Limb (tissue), 2 donors: Measurements from ENCODE around the gene TBC1D9B.

ENCODE experiments used
- DNase-seq, 2 donors: peaks; one replicate each; pipeline ENCODE4 v3.0.0-alpha.2; 2016; ENCODE audit errors: extremely low spot score in 2 of 2

The TBC1D9B gene

DNA sequence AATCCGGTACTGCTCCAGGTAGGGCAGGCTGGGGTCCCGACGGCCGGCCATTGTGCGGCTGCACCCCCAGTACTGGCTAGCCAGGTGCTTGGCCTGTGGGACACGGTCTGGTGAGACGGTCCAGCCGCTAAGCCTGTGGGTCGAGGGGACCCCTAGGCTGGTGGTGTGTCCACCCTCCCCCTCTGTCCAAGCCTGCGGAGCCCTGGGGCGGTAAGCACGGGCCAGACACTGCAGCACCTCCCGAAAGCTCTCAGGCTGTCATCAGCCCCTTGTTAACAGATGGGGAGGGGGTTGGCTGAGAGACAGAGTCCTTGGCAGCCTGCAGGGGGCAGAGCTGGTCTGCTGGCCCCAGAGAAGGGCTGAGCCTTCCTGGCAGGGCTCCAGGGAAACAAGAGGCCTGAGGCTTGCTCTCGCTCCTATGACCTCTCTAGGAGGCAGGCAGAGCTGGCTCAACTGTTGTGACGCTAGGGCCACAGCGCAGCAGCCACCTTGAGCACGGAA lies 37.2 kb downstream of the TBC1D9B start:
- peak; percentile 27 to 63 for DNase-seq

DNA sequence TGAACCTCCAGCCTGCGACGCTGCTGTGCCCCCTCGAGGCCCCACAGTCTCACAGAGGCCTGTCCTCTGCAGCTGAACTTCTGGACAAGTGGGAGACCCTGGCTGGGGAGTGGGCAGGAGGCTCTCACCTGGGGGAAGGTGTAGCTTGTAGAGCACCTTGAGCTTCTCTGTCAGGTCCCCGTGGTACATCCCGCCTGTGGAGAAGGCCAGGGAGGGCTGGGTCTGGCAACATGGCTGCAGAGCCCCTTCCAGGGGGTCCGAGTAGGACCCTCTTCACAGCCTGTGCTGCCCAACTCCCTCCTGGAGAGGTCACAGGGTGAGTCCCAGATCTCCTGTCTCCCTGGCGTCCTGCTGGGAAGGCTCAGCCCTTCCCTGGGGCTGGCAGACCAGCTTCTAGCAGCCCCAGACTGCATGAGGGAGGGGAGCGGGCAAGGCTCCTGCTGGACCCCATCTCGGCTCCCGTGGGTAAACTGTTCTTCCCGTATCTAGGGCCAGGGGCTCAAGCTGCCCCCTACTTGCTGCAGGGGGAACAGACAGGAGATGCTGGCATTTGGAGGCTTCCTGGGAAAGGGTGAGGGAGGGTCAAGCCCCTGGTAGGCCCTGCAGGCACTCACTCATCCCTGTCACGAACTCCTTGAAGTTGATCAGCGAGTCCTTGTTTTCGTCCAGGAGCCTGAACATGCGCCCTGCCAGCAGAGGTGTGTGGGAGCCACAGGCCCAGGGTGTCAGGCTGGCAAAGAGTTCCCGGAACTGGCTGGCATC lies 37.9 kb downstream of the TBC1D9B start:
- DNase-seq: no peak

DNA sequence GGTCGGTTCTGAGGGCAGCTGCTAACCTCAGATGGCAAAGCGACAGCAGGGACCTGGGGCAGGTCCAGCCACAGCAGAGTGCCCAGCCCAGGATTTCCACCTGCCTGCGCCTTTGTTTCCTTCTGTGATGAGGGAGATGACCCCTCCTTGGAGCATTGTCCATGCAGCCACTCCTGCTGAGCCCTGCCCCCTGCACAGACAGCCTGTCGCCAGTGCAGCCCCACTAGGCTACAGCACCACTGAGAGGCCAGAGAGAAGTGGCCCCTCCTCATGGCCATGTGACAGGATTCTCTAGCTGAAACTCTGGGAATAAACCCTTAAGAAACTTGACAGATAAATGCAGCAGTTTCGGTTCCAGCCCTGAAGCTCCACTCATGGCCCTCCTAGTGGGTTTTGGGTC lies 38.6 kb downstream of the TBC1D9B start:
- DNase-seq: no peak

DNA sequence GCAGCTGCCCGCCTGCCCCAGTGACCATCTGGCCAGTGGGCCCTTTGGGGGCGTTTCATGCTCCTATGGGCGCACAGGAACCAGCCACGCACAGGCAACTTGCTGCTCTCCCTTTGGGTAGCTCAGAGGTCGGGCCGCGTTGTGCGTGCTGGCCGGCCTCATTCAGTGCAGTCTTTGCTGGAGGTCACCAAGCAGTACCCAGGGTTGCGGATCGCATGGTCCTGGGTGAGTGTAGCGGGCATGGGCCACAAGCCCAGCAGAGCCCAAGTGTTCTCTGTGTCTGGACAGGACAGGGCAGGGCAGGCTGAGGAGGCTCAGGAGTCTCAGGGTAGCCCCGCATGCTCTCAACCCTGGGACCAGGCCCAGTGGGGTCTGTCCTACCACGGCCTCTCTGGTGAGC lies 39.2 kb downstream of the TBC1D9B start:
- DNase-seq: no peak

DNA sequence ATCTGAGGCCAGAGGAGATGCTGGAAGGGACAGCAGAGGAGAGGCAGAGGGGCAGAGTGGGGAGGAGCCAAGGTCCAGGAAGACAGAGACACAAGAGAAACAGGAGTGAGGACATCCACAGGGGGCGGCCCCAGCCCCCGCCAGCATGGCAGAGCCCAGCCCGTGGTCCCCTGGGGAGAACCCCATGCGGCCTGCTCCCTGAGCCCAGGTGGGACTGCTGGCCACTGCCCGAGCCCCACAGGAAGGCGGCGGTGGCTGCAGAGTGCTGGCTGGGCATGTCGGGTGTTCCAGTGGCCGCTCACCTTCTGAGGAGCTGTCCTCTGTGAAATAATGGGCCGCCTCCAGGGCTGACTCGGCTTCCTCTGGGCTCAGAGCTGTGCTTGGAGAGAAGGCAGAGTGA lies 40.2 kb downstream of the TBC1D9B start:
- no peak for DNase-seq

DNA sequence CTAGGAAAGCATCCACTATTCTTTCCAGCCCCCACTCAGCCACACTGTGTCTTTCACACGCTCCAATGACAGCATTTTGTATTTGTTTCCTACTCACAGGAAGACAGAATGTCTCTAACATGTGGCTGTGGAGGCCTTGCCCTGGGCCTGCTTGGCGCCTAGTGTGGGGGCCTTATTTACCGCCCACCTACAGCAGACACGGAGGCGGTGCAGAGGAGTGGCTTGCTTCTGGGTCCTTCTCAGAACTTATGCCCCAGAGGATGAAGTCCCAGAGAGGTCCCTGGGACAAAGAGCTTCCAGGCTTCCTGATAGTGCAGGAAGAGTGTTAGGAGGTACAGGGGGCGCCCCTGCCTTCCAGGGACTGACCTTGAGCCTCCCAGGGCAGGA lies 40.6 kb downstream of the TBC1D9B start:
- DNase-seq: no peak

DNA sequence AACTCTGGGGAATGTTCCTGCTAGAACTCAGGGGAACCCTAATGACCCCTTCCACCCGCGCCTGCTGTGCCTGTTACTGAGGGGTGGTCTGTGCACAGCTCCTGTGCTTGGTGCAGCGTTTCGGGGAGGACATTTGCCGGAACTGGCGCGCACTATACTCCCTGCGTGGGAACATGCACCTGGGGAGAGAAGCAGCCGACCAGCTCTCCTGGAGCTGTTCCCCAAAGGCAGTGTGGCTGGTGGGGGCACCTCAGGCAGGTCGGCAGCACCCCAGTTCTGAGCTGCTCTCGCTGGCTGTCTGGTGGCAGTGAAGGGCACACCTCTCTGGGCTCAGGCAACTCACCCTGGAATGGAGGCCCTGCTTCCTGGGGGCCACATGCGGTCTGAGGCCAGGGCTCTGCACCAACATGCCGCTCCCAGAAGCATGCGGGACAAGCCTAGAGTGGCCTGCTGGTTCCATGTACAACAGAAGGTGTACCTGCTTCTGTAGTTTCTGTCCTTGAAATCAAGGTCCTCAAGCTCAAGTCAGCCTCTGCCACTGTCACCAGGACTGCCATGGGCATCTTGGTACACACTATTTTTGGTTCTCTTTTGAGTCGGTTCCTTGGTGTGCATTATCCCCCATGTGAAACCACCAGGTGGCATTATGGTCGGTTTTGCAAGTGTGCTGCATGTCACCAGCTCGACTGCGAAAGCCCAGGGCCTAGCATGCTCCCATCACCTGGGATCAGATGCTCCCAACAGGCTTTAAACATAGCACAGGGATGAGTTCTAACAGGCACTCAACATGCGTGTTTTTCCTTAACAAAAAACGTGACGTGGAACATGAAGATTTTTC lies 41.2 kb downstream of the TBC1D9B start:
- no peak for DNase-seq

DNA sequence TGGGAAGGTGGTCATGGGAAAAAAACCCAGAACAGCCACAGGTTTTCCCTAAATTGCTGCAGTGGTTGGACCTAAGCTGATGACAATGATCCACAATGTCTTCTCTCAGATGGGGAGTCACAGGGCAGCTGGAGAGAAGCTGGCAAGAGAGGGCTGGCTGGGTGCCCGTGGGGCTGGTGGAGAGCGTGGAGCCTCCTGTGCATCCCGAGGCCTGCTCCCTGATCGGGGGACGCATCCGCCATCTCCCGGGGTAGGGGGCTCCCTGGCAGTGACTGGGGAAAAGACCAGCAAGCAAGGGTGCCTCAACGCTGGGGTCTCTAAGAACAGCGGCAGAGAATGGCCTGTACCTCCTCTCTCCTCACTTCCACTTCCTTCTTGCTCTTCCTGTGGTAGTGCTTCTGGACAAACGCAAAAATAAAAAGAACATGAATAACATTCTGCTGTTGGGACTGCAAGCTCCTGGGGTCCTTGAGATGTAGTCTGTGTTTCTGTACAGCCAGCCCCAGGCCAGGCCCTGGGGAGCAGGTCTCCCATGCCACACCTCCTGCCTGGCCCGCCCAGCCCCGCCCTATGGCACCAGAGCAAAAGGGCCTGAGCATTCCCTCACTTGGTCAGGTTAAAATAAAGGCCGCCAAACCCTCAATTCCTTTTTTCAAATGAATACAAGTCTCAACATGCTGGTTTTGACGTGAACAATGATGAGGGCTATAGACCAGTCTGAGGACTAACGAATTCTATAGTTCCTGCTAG lies 42.0 kb downstream of the TBC1D9B start:
- DNase-seq: no peak

DNA sequence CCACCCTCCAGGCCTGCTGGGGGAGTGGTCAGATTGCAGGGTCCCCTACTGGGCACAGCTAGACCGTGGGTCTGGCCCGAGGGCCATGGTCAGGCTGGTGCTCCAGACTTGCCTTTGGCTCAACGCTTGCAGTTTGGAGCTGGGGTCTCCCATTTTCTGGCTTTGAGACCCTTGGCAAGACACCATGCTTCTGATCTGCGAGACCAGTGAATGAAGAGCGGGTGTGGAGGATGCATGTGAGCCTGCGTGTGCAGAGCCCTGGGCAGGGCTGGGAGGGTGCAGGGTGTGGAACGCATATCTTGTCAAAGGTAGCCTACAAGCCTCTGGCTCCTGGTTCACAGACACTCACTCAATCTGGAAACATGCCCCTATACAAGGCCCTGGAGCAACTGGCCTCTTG lies 43.0 kb downstream of the TBC1D9B start:
- no peak for DNase-seq

DNA sequence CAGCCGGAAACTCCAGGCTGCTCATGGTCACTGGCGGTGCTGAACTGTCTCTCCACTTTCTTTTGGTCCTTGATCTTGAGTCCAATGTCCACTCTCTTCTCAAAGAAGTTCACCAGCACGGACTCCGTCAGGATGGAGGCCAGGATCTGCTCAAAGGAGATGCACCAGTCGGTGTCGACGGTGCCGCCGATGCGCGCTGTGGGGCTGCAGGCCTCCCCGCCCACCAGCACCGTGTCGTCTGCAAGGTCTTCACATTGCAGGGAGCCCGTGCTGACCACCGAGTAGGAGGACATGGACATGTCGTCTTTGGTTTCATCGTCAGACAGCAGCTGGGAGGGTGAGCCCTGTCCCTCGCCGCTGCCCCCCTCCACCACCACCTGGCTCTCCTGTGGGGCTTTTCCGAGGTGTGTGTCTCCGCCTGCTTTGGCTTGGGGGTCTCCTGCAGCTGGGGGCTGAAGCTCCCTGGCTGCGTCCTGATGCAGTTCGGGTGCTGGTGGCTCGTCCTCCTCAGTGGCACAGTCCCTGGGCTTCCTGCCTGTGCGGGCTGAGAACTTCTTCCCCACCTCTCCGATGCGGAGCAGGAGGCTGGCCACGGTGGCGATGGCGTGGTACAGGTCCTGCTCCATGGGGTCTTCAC lies 44.1 kb downstream of the TBC1D9B start:
- no peak for DNase-seq

DNA sequence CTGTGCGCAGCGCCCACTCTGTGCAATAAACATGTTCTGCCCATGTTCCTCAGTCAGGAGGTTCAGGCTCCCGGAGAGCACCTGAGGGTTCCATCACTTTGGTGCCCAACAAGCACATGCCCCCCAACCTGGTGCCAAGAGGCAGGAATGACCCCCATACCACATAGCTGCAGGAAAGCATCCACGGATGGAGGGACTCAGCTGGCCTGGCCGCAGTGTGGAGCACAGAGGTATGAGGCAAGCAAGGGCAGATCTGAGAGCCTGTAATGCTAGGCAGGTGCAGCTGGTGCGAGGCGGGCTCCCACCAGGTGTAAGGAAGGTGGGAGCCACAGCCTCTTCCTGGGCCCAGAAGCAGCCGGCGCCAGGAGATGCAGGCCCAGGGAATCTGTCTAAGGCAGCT lies 44.8 kb downstream of the TBC1D9B start:
- DNase-seq: no peak

DNA sequence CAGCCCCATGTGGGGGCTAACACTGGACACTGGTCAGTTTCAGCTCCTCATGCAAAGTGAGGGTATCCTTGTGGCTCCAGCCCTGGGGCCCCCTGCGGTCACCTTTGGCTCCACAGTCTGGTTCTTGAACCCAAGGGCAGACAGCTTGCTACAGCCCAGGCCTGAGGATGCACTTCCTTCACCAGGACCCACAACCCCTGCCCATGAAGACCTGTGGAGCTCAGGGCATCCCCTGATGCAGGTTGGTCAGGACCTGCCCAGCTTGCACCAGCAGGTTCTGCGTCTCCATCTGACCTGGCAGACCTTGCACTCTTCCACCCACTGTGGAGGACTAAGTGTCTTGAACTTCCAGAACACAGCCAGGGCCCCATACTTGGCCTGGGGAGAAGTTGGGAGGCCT lies 45.4 kb downstream of the TBC1D9B start:
- DNase-seq: no peak

DNA sequence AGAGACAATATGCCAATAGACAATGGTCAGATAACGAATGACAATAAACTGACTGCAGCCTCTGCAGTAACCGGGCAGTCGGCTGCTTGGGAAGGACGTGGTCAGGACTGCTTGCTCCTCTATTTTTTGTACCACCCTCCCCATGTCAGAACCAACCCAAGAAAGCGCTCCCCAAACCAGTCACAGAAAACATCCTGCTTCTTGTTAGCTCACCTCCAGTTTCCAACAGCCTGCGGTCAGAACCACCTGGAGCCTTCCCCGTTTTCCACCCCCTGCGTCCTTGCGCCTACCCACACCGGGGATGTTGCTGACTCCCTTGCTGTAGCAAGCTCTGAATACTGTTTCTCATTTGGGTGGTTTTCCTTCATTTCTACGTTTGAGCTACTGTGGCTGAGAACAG lies 47.4 kb downstream of the TBC1D9B start:
- DNase-seq: no peak

DNA sequence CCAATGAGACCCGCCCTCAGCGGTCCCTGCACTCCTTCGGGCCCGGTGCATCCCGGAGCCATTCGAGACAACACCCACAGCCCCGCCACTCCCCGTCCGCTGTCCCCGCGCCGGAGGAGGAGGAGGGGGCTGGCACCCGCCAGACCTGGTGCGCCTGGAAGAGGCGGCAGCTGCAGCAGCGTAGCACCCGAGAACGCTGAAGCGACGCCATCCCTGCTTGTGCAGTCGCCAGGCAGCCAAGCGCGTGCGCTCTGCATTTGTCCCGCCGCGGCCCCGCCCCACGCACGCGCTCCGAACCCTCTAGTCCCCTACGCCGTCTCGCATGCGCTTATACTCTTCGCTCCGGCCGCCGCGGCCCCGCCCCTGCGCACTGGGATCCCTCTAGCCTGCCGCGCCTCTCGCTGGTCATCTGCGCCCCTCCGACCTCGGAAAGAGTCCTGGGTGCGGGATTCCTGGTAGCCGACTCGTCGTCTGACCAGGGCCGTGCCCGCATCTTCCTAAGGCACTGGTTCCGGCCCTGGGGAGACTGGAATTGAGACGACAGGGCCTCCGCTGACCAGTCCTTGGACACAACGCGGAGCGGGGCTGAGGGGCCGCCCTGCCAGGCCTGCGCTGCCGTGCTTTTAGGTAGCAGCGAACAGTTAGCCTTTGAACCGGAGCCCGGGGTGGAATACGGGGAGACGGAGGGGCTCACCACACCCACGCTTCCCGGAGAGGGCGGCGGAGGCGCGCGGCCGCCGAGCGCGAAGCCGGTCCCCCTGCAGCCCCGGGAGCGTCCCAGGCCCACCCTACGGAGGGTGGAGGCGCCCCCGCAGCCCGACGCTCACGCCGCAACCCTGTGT lies 48.9 kb downstream of the TBC1D9B start, which contains the start of gene MRNIP:
TSS of gene MRNIP (minus strand) at position 232 of the 842 bp plus-strand sequence. CDS start at position 211, 21 bp downstream.
- peak; percentile 96 to 97 for DNase-seq

DNA sequence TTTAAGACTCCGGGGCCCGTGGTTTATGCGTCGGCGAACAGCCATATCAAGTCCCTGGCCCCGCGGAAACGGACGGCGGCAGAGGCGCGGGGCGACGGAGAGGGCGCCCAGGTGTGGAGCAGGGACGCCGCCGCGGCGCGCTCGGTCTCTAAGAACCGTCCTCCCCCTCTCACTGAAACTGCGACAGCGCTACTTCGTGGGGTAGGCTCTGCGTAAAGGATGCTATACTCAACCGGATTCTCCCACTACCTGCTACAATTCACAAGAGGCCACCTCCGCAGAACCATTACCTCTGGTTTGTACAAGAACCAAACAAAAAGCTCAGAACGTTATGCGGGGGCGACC lies 49.5 kb downstream of the TBC1D9B start:
- peak in 1 of 2 donors; percentile 6 for DNase-seq

DNA sequence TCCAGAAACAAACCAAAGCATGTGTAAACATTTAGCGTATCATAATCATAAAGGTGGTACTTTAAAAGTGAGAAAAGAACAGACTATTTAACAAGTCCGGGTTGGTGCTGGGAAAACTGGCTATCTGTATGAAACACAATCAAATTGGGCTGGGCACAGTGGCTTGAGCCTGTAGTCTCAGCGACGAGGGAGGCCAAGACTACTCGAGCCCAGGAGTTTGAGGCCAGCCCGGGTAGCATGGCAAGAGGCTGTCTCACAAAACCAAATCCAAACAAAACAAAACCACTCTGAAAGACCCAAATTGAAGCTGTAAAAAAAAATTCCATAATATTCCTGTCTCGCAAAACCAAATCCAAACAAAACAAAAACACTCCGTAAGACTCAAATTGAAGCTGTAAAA lies 53.3 kb downstream of the TBC1D9B start:
- no peak for DNase-seq

DNA sequence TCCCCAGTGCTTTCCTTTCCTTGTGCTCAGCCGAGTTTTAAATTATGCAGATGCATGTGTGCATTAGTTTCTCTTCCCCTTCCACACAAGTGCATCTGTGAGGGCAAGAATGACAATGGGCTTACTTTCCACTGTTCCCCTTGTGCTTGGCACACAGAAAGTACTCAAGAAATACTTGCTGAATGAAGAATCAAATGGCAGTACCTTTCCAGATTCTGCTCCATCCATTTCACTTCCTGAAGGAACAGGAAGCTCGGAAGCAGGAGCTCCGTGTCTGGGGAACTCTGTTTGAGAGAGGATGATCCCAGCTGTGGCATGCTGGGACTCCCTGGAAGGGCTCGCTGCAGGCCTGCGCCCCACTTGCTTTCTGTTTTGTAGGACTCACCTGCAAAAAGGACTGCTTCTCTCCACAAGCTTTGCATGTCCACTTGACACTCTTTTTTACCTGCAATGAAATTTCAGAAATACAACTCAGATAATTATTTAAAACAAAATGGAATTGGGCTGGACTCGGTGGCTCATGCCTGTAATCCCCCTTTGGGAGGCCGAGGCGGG lies 54.6 kb downstream of the TBC1D9B start:
- DNase-seq: no peak

DNA sequence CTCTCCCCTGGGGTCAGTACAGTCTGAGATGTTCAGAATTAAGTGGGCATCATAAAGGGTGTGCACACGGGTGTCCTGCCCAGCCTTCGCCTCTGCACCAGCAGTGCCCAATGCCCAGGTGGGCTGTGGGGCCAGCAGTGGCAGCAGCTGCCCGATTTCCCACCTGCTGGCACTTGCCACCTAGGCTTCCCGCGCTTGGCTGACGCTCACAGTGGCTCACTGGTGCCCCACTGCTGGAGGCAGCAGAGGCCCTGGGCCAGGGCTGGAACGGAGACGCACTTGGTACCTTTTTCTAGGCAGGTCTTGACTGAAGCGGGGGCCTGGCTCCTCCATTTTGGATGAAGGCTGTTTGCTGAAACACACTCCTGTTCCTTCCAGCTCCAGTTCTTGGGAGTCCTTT lies 66.1 kb downstream of the TBC1D9B start:
- no peak for DNase-seq

DNA sequence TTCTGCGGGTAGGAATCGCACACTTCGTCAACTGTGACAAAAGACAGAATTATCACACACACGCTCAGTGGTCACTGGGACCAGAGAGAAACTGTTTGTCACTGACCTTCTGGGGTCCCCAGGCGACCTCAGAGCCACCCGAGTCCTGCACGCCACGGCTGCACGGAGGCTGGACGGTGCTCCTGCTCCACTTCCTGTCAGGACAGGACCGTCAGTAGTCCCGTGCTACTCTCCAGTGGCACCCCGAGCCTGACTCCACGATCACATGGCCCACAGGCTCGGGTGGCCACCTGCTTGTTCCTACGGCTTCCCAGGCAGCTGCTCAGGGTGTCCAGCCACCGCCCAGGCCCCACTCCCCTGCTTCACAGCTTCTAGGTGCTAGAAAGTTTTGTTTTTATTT lies 66.9 kb downstream of the TBC1D9B start:
- no peak for DNase-seq

DNA sequence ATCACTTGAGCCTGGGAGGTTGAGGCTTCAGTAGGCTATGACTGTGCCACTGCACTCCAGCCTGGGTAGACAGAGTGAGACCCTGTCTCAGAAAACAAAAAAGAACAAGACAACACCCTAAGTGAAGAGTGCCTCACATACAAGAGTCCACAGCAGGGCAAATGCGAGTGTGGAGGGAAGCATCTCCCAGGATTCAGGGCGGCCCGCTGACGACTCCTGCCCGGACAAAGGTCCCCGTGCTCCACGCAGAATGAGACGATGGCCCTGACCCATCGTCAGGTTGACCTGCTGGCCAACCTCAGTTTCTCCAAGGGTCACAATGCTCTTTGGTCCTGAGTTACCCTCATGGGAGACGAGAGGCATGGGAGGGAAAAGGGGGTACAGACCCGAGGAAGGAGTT lies 67.4 kb downstream of the TBC1D9B start:
- DNase-seq: no peak
